ENCODE results near the gene PIP5KL1. TPM values are rescaled to one million over a fixed set of nuclear protein-coding genes. Genes with fewer than 3 reads are reported as not detected.

PIP5KL1 gene
- total RNA-seq, 2 experiments from 2014 or later = 0.95 to 4.4 TPM

GRCh38 chr9:127916720-127917581, 13.6 kb downstream of the PIP5KL1 start, which contains the start of gene ST6GALNAC4:
Gene ST6GALNAC4 (minus strand): TSS chr9:127917041. CDS start chr9:127916419, 622 bp downstream.
- H3K79me2 ChIP-seq (ENCODE audit: insufficient read depth, low read depth, low read length) = peaks cover 30% of the 10 kb centered on the region

GRCh38 chr9:127915801-127916719, 14.5 kb downstream of the PIP5KL1 start:
- ChIA-PET POLR2A (interaction anchor here (0.5 to 3.4 kb wide), 15 partner anchors 8 to 373 kb away, joined by 3 to 22 read pairs (median 4); partner anchors contain the start of gene ST6GALNAC6), CTCF (ENCODE audit: unreplicated experiment) (interaction anchor here (0.6 to 1.0 kb wide), 3 partner anchors 12 to 46 kb away, joined by 5 to 14 read pairs (median 5); no protein-coding TSS in a partner anchor)
- BruUV-seq (replicated peaks) = TSS peak; percentile 77
- H2AFZ ChIP-seq (ENCODE audit: low read length) = no peak overlapping the region
- H3K9me3 ChIP-seq (ENCODE audit: low read length) = no peaks in the 10 kb centered on the region
- peaks cover 48% of the 10 kb centered on the region for H3K36me3 ChIP-seq (ENCODE audit: insufficient read depth, low read length)
- peak overlapping the region; percentile 91 for H3K27ac ChIP-seq (ENCODE audit: low read depth, low read length, poor library complexity, severe bottlenecking)
- H3K4me1 ChIP-seq (ENCODE audit: insufficient read depth, low read length, poor library complexity, severe bottlenecking) = peaks cover 66% of the 10 kb centered on the region
- TF ChIP-seq CTCF (conservative IDR thresholded peaks at IDR 0.05; ENCODE audit: low read length) (no peak), EZH2phosphoT487 (IDR thresholded peaks at IDR 0.05; ENCODE audit: borderline replicate concordance, low read depth, low read length) (no peak)
- peak overlapping the region; percentile 89 for H3K4me3 ChIP-seq (ENCODE audit: low read depth, low read length, poor library complexity, severe bottlenecking)
- intact Hi-C loops (cut with micrococcal nuclease; ENCODE audit: unreplicated experiment) = loop anchor here (1.0 to 5.0 kb wide), 3 partner anchors 11 to 129 kb away; partner anchors contain the start of genes CDK9 and FPGS
- peak overlapping the region; percentile 96 for H3K4me2 ChIP-seq (ENCODE audit: low read length)
- no peaks in the 10 kb centered on the region for H3K9me2 ChIP-seq (ENCODE audit: insufficient read depth, low read length)
- 0 out of 2 replicates have a peak, but pooled peaks cover under 1% of the 10 kb centered on the region for H4K20me1 ChIP-seq (ENCODE audit: insufficient read depth, low read length)
- H3K79me2 ChIP-seq (ENCODE audit: insufficient read depth, low read depth, low read length) = peaks cover 32% of the 10 kb centered on the region
- peak; percentile 96 for DNase-seq (ENCODE audit: low spot score)

More at GRCh38 chr9:127916720-127917581, 13.6 kb downstream of the PIP5KL1 start, which contains the start of gene ST6GALNAC4:
- Histone ChIP-seq H3K36me3 (ENCODE audit: insufficient read depth, low read length) (peaks cover 42% of the 10 kb centered on the region), H3K4me2 (ENCODE audit: low read length) (peak within 1 kb of the TSS; percentile 96), H2AFZ (ENCODE audit: low read length) (no peak within 1 kb of the TSS), H3K27ac (ENCODE audit: low read depth, low read length, poor library complexity, severe bottlenecking) (peak within 1 kb of the TSS; percentile 91), H3K9me3 (ENCODE audit: low read length) (no peaks in the 10 kb centered on the region), H3K4me1 (ENCODE audit: insufficient read depth, low read length, poor library complexity, severe bottlenecking) (peaks cover 63% of the 10 kb centered on the region), H4K20me1 (ENCODE audit: insufficient read depth, low read length) (no peaks in the 10 kb centered on the region), H3K4me3 (ENCODE audit: low read depth, low read length, poor library complexity, severe bottlenecking) (peak within 1 kb of the TSS; percentile 89), H3K9me2 (ENCODE audit: insufficient read depth, low read length) (no peaks in the 10 kb centered on the region)
- ChIA-PET POLR2A (interaction anchor here (0.6 to 3.4 kb wide), 9 partner anchors 9 to 374 kb away, joined by 3 to 22 read pairs (median 4); no protein-coding TSS in a partner anchor), CTCF (ENCODE audit: unreplicated experiment) (interaction anchor here (0.6 to 1.0 kb wide), 4 partner anchors 13 to 47 kb away, joined by 3 to 14 read pairs (median 5); no protein-coding TSS in a partner anchor)
- TF ChIP-seq EZH2phosphoT487 (IDR thresholded peaks at IDR 0.05; ENCODE audit: borderline replicate concordance, low read depth, low read length) = no peak
- TF ChIP-seq CTCF (conservative IDR thresholded peaks at IDR 0.05; ENCODE audit: low read length) = no peak
- peak; percentile 95 for DNase-seq (ENCODE audit: low spot score)
- no TSS peak for BruUV-seq (replicated peaks)
- intact Hi-C loops (cut with micrococcal nuclease; ENCODE audit: unreplicated experiment) = loop anchor here (2.0 to 5.0 kb wide), 2 partner anchors 115 to 130 kb away; partner anchors contain the start of genes CDK9 and FPGS

All from OCI-LY7 (cell line).